NB4 (cell line): ENCODE data around the gene BCAS3.
"Not testable (repeated sequence)": the region's sequence is repeated elsewhere in the genome, so short reads cannot be mapped to it uniquely, and the experiment has no call there.

ENCODE experiments used
- DNase-seq: peaks from one replicate; pipeline ENCODE4 v3.0.0; 2010; ENCODE audit warnings: low read depth
- H3K4me3 ChIP-seq: one replicate; pipeline ENCODE4 v1.5.1; 2011; ENCODE audit warnings: mild to moderate bottlenecking, low read depth, low read length, moderate library complexity
- CTCF ChIP-seq: IDR thresholded peaks from one replicate; pipeline ENCODE4 v1.5.1; 2012; ENCODE audit warnings: low read depth, low read length
- MAX ChIP-seq: IDR thresholded peaks from 2 replicates; pipeline ENCODE4 v1.6.1; 2011; ENCODE audit warnings: low read depth, low read length
- MYC ChIP-seq: IDR thresholded peaks from 2 replicates; pipeline ENCODE4 v1.6.1; 2011; ENCODE audit warnings: low read depth, low read length
- POLR2A ChIP-seq: IDR thresholded peaks from 2 replicates; pipeline ENCODE4 v1.6.1; 2011; ENCODE audit warnings: mild to moderate bottlenecking; ENCODE audit not compliant: insufficient read length; ENCODE audit errors: extremely low read depth

Gene BCAS3

GRCh38 chr17:61239953-61240352, 562.3 kb downstream of the BCAS3 start:
- no peak overlapping the region for H3K4me3 ChIP-seq
- no peak for DNase-seq
- no peak for TF ChIP-seq MAX
- no peak for TF ChIP-seq MYC
- TF ChIP-seq CTCF: no peak
- TF ChIP-seq POLR2A: no peak

DNA sequence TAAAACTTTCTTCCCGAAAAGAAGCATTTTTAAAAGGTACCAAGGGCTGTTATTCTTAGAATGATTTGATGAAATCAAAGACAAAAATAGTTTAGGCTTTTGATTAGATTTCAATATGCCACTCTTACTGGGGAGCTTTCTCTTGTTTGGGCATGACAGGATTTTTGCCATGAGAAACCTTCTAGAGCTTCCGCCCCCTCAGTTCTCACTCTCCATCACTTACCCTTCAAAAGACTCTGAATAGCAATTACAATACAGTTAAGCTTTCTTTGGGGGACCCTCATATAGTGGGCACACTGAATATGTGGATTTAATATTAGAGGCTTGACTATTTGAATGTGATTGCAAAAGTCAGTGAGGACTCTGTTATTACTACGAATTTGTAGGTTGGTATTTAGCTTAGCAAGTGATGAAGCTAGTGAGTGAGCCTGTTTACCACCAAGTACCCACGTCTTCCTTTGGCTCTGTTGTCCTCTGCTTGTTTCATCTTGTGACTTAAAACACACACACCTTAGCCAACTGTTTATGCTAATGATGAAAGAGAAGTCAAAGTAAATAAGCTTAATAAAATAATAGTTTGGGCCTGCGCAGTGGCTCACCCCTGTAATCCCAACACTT, 563.3 kb downstream of the BCAS3 start:
- TF ChIP-seq MYC: no peak
- no peak for TF ChIP-seq CTCF
- TF ChIP-seq MAX: no peak
- TF ChIP-seq POLR2A: no peak
- no peak overlapping the region for H3K4me3 ChIP-seq
- DNase-seq: no peak

- DNase-seq, H3K4me3 ChIP-seq: not testable (repeated sequence)
Observed at GRCh38 chr17:61244988-61245387, 567.3 kb downstream of the BCAS3 start.

DNA sequence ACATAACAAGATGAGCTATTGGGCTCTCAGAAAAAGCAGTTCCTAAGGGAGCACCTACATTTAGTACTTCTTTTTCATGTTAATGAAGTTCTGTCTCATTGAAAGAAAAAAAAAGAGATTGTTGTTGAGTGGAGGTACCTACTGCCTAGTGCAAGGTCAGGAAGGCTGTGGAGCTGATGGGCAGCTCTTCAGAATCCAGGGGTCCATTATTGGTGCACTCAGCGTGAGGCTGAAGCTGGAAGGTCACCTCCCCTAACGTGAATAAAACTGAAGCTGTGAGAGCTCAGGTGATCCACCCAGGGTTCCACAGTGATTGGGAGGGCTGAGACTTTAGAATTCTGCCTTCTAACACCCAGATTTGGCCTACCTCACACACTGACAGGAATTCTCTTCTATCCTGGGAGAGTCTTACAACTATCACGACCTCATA, 568.1 kb downstream of the BCAS3 start:
- H3K4me3 ChIP-seq: no peak overlapping the region
- no peak for DNase-seq
- TF ChIP-seq CTCF (no peak), MYC (no peak), MAX (no peak), POLR2A (no peak)

DNA sequence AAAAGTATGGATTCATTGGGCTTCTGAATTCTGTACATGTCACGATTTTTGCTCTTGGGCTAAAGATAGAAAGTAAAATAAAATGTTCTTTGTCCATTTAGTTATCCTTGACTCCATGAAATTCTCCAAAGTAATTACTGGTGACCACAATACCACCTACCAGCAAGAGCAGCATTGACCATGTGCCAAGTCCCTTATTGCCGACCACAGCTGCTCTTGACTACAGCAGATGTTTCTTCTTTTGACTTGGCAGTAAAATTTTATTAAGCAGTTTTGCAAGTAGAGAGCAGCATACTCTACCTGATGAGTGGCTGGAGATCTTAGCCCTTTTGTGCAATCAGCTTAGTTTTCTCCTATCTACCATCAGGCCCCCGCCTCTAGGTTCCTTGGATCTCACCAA, 569.8 kb downstream of the BCAS3 start:
- H3K4me3 ChIP-seq: no peak overlapping the region
- TF ChIP-seq MYC: no peak; the same call in 1 of the 2 replicates
- TF ChIP-seq MAX: peak; percentile 54; the same call in 1 of the 2 replicates
- peak; percentile 28 for DNase-seq

GRCh38 chr17:61248399-61248798, 570.7 kb downstream of the BCAS3 start:
- no peak for TF ChIP-seq POLR2A
- no peak for TF ChIP-seq MYC
- no peak for TF ChIP-seq MAX
- TF ChIP-seq CTCF: no peak
- peak; percentile 22 for DNase-seq
- no peak overlapping the region for H3K4me3 ChIP-seq
